Endothelial cell of umbilical vein (primary cell): ENCODE measurements around the gene ACIN1. TPM values are rescaled to one million over a fixed set of nuclear protein-coding genes. Genes with fewer than 3 reads are reported as not detected.

Source experiments
- BruUV-seq: library from RNA; stranded (reverse); fragments of 400-500 nt; replicated peaks from 2 replicates; lab custom pipeline; 2021; lab: Mats Ljungman, UMichigan
- CTCF ChIA-PET: fragments of 300-600, 350-600 bp; sonication (Branson Sonifier 250); formaldehyde crosslinking; loops from one replicate; lab custom pipeline; 2021; ENCODE audit warnings: antibody characterized with exemption, inconsistent platforms; lab: Charles Lee
- POLR2A ChIA-PET: fragments of 300-600, 350-600 bp; sonication (Branson Sonifier 250); formaldehyde crosslinking; loops from one replicate; lab custom pipeline; 2021; ENCODE audit warnings: antibody characterized with exemption, inconsistent platforms; lab: Charles Lee
- DNase-seq: peaks from one replicate; pipeline ENCODE4 v3.0.0-alpha.2; 2011; ENCODE audit warnings: low read depth, low spot score
- FAIRE-seq: peaks from 2 replicates; lab custom pipeline; 2011; peaks lifted over from hg19 to GRCh38; lab: Jason Lieb, UNC
- H2AFZ ChIP-seq: 2 replicates; pipeline ENCODE4 v1.6.0; 2012; ENCODE audit warnings: low read depth, low read length, control low read depth, inconsistent platforms
- H3K27ac ChIP-seq: 2 replicates; pipeline ENCODE4 v1.5.1; 2011; ENCODE audit warnings: low read depth, mild to moderate bottlenecking, control low read depth, low read length, moderate library complexity; ENCODE audit not compliant: insufficient read depth
- H3K27me3 ChIP-seq, 2 experiments: 2 replicates each; pipeline versions ENCODE4 v1.6.0 to v1.6.1; 2011; ENCODE audit warnings: low read length in 2 of 2, mixed read lengths in 1 of 2; ENCODE audit not compliant: control insufficient read depth in 2 of 2, insufficient read depth in 2 of 2
- H3K36me3 ChIP-seq, 2 experiments: 2 replicates in 1 of 2; 3 replicates in 1 of 2; pipeline ENCODE4 v1.5.1; 2011; ENCODE audit warnings: low read length in 2 of 2, mild to moderate bottlenecking in 1 of 2, moderate library complexity in 1 of 2; ENCODE audit not compliant: control insufficient read depth in 2 of 2, insufficient read depth in 2 of 2; ENCODE audit errors: extremely low read depth in 1 of 2
- H3K4me1 ChIP-seq: 3 replicates; pipeline ENCODE4 v1.5.1; 2011; ENCODE audit warnings: mild to moderate bottlenecking, low read length; ENCODE audit not compliant: control insufficient read depth, insufficient read depth; ENCODE audit errors: extremely low read depth
- H3K4me2 ChIP-seq: 2 replicates; pipeline ENCODE4 v1.6.1; 2011; ENCODE audit warnings: low read length, control low read depth, mixed read lengths; ENCODE audit not compliant: insufficient read depth
- H3K4me3 ChIP-seq, 3 experiments: fragments of 200-600 bp in 1 of 3; sonication (generic), shearing (Covaris generic) in 1 of 3; replicated peaks in 1 of 3; 2 replicates each; pipeline ENCODE4 v1.5.1; 2011 to 2016; ENCODE audit warnings: control low read depth in 3 of 3, low read length in 3 of 3, mild to moderate bottlenecking in 2 of 3, inconsistent platforms in 1 of 3, low read depth in 1 of 3, moderate library complexity in 1 of 3; ENCODE audit not compliant: insufficient read depth in 1 of 3
- H3K79me2 ChIP-seq: 2 replicates; pipeline ENCODE4 v1.6.0; 2012; ENCODE audit warnings: low read length, inconsistent platforms; ENCODE audit not compliant: control insufficient read depth, insufficient read depth
- H3K9ac ChIP-seq: replicated peaks from 2 replicates; pipeline ENCODE3; 2011; ENCODE audit warnings: low read length, control low read depth; ENCODE audit not compliant: insufficient read depth; ENCODE audit errors: extremely low read depth
- H3K9me1 ChIP-seq: replicated peaks from 3 replicates; pipeline ENCODE4 v1.6.0; 2011; ENCODE audit warnings: mild to moderate bottlenecking, low read length; ENCODE audit not compliant: control insufficient read depth, insufficient read depth; ENCODE audit errors: extremely low read depth
- H3K9me3 ChIP-seq: replicated peaks from 2 replicates; pipeline ENCODE4 v1.5.1; 2012; ENCODE audit warnings: low read length, inconsistent platforms; ENCODE audit not compliant: control insufficient read depth, insufficient read depth
- H4K20me1 ChIP-seq: replicated peaks from 2 replicates; pipeline ENCODE3; 2011; ENCODE audit warnings: mild to moderate bottlenecking, low read length; ENCODE audit not compliant: control insufficient read depth, insufficient read depth; ENCODE audit errors: extremely low read depth
- CTCF ChIP-seq, 2 donors: IDR thresholded peaks; 1 replicate in 1 of 2; 2 replicates in 1 of 2; pipeline ENCODE4 v1.5.1; 2011; ENCODE audit warnings: low read length in 2 of 2, mild to moderate bottlenecking in 2 of 2, moderate library complexity in 2 of 2, control low read depth in 1 of 2, inconsistent platforms in 1 of 2, low read depth in 1 of 2; ENCODE audit not compliant: insufficient read depth in 1 of 2; ENCODE audit errors: extremely low read depth in 1 of 2
- EZH2 ChIP-seq: IDR thresholded peaks from 2 replicates; pipeline ENCODE4 v1.6.1; 2012; ENCODE audit warnings: borderline replicate concordance, low read depth, mild to moderate bottlenecking, moderate library complexity, low read length, inconsistent platforms; ENCODE audit not compliant: severe bottlenecking
- FOS ChIP-seq: IDR thresholded peaks from 2 replicates; pipeline ENCODE4 v1.6.1; 2011; ENCODE audit warnings: mild to moderate bottlenecking, low read length, moderate library complexity, borderline replicate concordance; ENCODE audit not compliant: insufficient read depth
- GATA2 ChIP-seq: IDR thresholded peaks from 2 replicates; pipeline ENCODE4 v1.7.0; 2011; ENCODE audit warnings: low read depth, mild to moderate bottlenecking, moderate library complexity, mixed read lengths, low read length; ENCODE audit not compliant: insufficient read length, insufficient read depth
- JUN ChIP-seq: IDR thresholded peaks from 2 replicates; pipeline ENCODE4 v1.6.1; 2011; ENCODE audit warnings: borderline replicate concordance, low read depth; ENCODE audit not compliant: insufficient read length, insufficient read depth
- MYC ChIP-seq: IDR thresholded peaks from one replicate; pipeline ENCODE4 v1.6.1; 2011; ENCODE audit warnings: mild to moderate bottlenecking, low read depth, low read length
- POLR2A ChIP-seq: IDR thresholded peaks from 2 replicates; pipeline ENCODE4 v1.6.1; 2012; ENCODE audit warnings: low read depth, mild to moderate bottlenecking, control low read depth, low read length
- POLR2AphosphoS5 ChIP-seq: IDR thresholded peaks from 2 replicates; pipeline ENCODE4 v1.6.1; 2012; ENCODE audit warnings: low read depth, mild to moderate bottlenecking, control low read depth, low read length, moderate library complexity; ENCODE audit not compliant: insufficient read depth
- dilution Hi-C: fragments of 300-500 bp; cut with MboI; formaldehyde crosslinking; loops from one replicate; pipeline ENCODE4 v1.15.0; 2019; ENCODE audit warnings: low sequenced_read_pairs; ENCODE audit not compliant: extremely low pct_ligation_motif_present
- intact Hi-C: fragments of 100-400 bp; cut with micrococcal nuclease; formaldehyde crosslinking; loops from one replicate; pipeline ENCODE4 v1.10.0; 2022
- polyA plus RNA-seq, 4 experiments: library from polyadenylated mRNA; depleted of rRNA in 3 of 4; stranded (reverse) in 3 of 4; unstranded in 1 of 4; fragments of >200 nt; gene quantifications; 2 replicates each; pipeline versions ENCODE4 v1.2.1 to v1.2.3, GENCODE V29; 2011 to 2012; ENCODE audit warnings: missing spikeins in 1 of 4
- total RNA-seq: library from RNA; stranded (reverse); gene quantifications from 2 replicates; pipeline ENCODE4 v1.2.3, GENCODE V29; 2021
- TF ChIP-seq, protein P1 (sequence below): IDR thresholded peaks from 2 replicates; pipeline ENCODE4 v1.6.1; 2011; ENCODE audit not compliant: insufficient read depth, insufficient read length

Gene ACIN1
- total and polyA plus RNA-seq, 2 donors (not counting 3 experiments of a cell fraction or from before 2014, with no cell fraction given), result 146 to 240 TPM

DNA sequence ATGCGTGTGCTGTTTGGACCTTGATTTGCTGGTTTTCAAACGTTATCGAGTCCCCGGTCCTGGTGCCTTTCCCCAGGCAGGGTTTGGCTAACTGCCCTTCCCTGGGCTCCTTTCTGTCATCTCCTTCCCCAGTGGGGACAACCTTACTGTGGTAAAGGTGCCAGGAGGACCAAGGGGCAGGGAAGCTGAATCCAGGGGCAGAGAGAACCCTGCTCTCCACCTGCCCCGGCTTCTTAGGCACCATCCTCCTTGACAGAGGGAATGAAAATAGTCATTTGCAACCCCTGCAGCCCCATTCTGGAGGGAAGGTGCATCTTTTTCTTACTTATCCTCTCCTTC lies 19.2 kb upstream of the ACIN1 start:
- ChIA-PET POLR2A (no interaction called here), CTCF (interaction anchor here (0.5 to 6.7 kb wide), 4 partner anchors 37 to 185 kb away, joined by 3 to 88 read pairs (median 36); no protein-coding TSS in a partner anchor)
- H3K4me2 ChIP-seq, result no peak overlapping the region
- dilution Hi-C loops, result no loop called here
- H3K4me3 ChIP-seq, result no peak overlapping the region
- no peaks in the 10 kb centered on the region for H3K79me2 ChIP-seq
- intact Hi-C loops, result no loop called here
- H4K20me1 ChIP-seq, result no peaks in the 10 kb centered on the region
- TF ChIP-seq MYC, result no peak
- no peak for TF ChIP-seq GATA2
- TF ChIP-seq, protein P1, sequence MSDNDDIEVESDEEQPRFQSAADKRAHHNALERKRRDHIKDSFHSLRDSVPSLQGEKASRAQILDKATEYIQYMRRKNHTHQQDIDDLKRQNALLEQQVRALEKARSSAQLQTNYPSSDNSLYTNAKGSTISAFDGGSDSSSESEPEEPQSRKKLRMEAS, result no peak
- TF ChIP-seq POLR2AphosphoS5, result no peak
- no peak for TF ChIP-seq JUN
- no peak for TF ChIP-seq POLR2A
- TF ChIP-seq FOS, result no peak
- no peak for TF ChIP-seq CTCF (IDR thresholded peaks at IDR 0.05; ENCODE audit: extremely low read depth in 1 of 2, insufficient read depth in 1 of 2, low read depth in 1 of 2, low read length in 2 of 2)
- no peak for TF ChIP-seq EZH2
- no peak for FAIRE-seq
- H3K27ac ChIP-seq, result no peak overlapping the region
- H3K9ac ChIP-seq, result no peak overlapping the region
- no peaks in the 10 kb centered on the region for H3K9me3 ChIP-seq
- H2AFZ ChIP-seq, result no peak overlapping the region
- no peaks in the 10 kb centered on the region for H3K9me1 ChIP-seq
- DNase-seq, result no peak
- H3K36me3 ChIP-seq, result no peaks in the 10 kb centered on the region
- H3K4me1 ChIP-seq, result peaks cover 13% of the 10 kb centered on the region
- H3K27me3 ChIP-seq, result peaks cover 9 to 10% of the 10 kb centered on the region in 2 experiments
- no TSS peak for BruUV-seq
